HepG2 (cell line): ENCODE measurements around the gene ZNF100. TPM values are rescaled to one million over a fixed set of nuclear protein-coding genes. Genes with fewer than 3 reads are reported as not detected.

Source experiments
- ATAC-seq: fragments of 200-7000 bp; cut with Tn5 transposase; 3 replicates; pipeline ENCODE4 v1.9.1; 2020; ENCODE audit warnings: mild to moderate bottlenecking, moderate library complexity
- BruUV-seq: library from RNA; stranded (reverse); fragments of 400-500 nt; replicated peaks from 2 replicates; lab custom pipeline; 2021; lab: Mats Ljungman, UMichigan
- CTCF ChIA-PET: fragments of 300-600 bp; formaldehyde crosslinking; extraction: SDS; loops from one replicate; lab custom pipeline; 2021; ENCODE audit warnings: low total read pairs, inconsistent platforms, low intra/inter-chr PET ratio; lab: Yijun Ruan, JAX
- POLR2A ChIA-PET: fragments of 350-600 bp; sonication (Branson Sonifier 250); formaldehyde crosslinking; loops from one replicate; lab custom pipeline; 2020; ENCODE audit warnings: antibody characterized with exemption, inconsistent platforms; lab: Yijun Ruan, JAX
- DNase-seq: peaks from one replicate; pipeline ENCODE4 v3.0.0-alpha.2; 2015; ENCODE audit warnings: low spot score
- FAIRE-seq: peaks from 3 replicates; lab custom pipeline; 2011; peaks lifted over from hg19 to GRCh38; lab: Jason Lieb, UNC
- H2AFZ ChIP-seq: one replicate; pipeline ENCODE4 v1.6.1; 2011; ENCODE audit warnings: low read length, inconsistent platforms
- H3K27ac ChIP-seq: fragments of 300-600 bp; 3 replicates; pipeline ENCODE4 v1.8.0; 2011; ENCODE audit warnings: mixed run types, mild to moderate bottlenecking, mixed read lengths, low read length, inconsistent platforms; ENCODE audit not compliant: insufficient read depth; ENCODE audit errors: extremely low read length
- H3K27me3 ChIP-seq, 2 experiments: fragments of 200-600 bp in 1 of 2; 2 replicates in 1 of 2; 3 replicates in 1 of 2; pipeline versions ENCODE4 v1.6.0 to v1.8.0; 2011; ENCODE audit warnings: low read length in 2 of 2, mild to moderate bottlenecking in 2 of 2, moderate library complexity in 2 of 2, inconsistent platforms in 1 of 2; ENCODE audit not compliant: insufficient read depth in 2 of 2, control insufficient read depth in 1 of 2
- H3K36me3 ChIP-seq, 2 experiments: fragments of 200-600 bp in 1 of 2; replicated peaks in 1 of 2; 2 replicates in 1 of 2; 3 replicates in 1 of 2; pipeline versions ENCODE4 v1.5.1 to v1.8.0; 2011; ENCODE audit warnings: low read length in 2 of 2, inconsistent platforms in 1 of 2; ENCODE audit not compliant: insufficient read depth in 2 of 2, control insufficient read depth in 1 of 2
- H3K4me1 ChIP-seq: 2 replicates; pipeline ENCODE4 v1.5.1; 2012; ENCODE audit warnings: low read length, inconsistent platforms; ENCODE audit not compliant: insufficient read depth
- H3K4me2 ChIP-seq: 2 replicates; pipeline ENCODE4 v1.6.0; 2011; ENCODE audit warnings: low read depth, low read length, inconsistent platforms
- H3K4me3 ChIP-seq, 3 experiments: fragments of 200-600 bp in 1 of 3; sonication (generic), shearing (Covaris generic) in 1 of 3; replicated peaks in 1 of 3; 2 replicates each; pipeline ENCODE4 v1.5.1; 2011 to 2016; ENCODE audit warnings: low read length in 3 of 3, inconsistent platforms in 2 of 3, low read depth in 2 of 3, mild to moderate bottlenecking in 2 of 3, control low read depth in 1 of 3, mixed read lengths in 1 of 3; ENCODE audit not compliant: insufficient read depth in 1 of 3
- H3K79me2 ChIP-seq: one replicate; pipeline ENCODE4 v1.6.1; 2011; ENCODE audit warnings: low read length, inconsistent platforms; ENCODE audit not compliant: insufficient read depth
- H3K9ac ChIP-seq: 2 replicates; pipeline ENCODE4 v1.6.0; 2011; ENCODE audit warnings: mild to moderate bottlenecking, low read depth, low read length, inconsistent platforms; ENCODE audit not compliant: insufficient read depth
- H3K9me3 ChIP-seq: 2 replicates; pipeline ENCODE4 v1.5.1; 2012; ENCODE audit warnings: mild to moderate bottlenecking, low read length
- H4K20me1 ChIP-seq: 2 replicates; pipeline ENCODE4 v1.6.0; 2011; ENCODE audit warnings: inconsistent platforms, mild to moderate bottlenecking, low read length, moderate library complexity; ENCODE audit not compliant: insufficient read depth
- CENPT ChIP-seq: sonication (generic); formaldehyde crosslinking; IDR thresholded peaks from 2 replicates; pipeline ENCODE4 v1.8.0; 2022; ENCODE audit warnings: low read depth, mild to moderate bottlenecking, moderate library complexity, missing genetic modification reagents
- FOXO1 ChIP-seq: sonication (generic); formaldehyde crosslinking; IDR thresholded peaks from 2 replicates; pipeline ENCODE4 v1.4.0; 2020; ENCODE audit warnings: missing genetic modification reagents
- IKZF5 ChIP-seq: IDR thresholded peaks from 2 replicates; pipeline ENCODE4 v1.6.1; 2018; ENCODE audit warnings: missing genetic modification reagents, mild to moderate bottlenecking, missing compliant biosample characterization
- MAFK ChIP-seq, 2 experiments: IDR thresholded peaks in 1 of 2; conservative IDR thresholded peaks in 1 of 2; 2 replicates each; pipeline ENCODE4 v1.6.1; 2011; ENCODE audit warnings: improper control_type of control experiment in 2 of 2, low read length in 2 of 2
- RFXAP ChIP-seq: sonication (generic); formaldehyde crosslinking; IDR thresholded peaks from 2 replicates; pipeline ENCODE4 v1.4.0; 2020; ENCODE audit warnings: missing genetic modification reagents, borderline replicate concordance
- SMAD9 ChIP-seq: sonication (generic); formaldehyde crosslinking; IDR thresholded peaks from 2 replicates; pipeline ENCODE4 v1.5.1; 2020; ENCODE audit warnings: mild to moderate bottlenecking, missing genetic modification reagents
- ZFP37 ChIP-seq: sonication (generic); formaldehyde crosslinking; IDR thresholded peaks from 2 replicates; pipeline ENCODE4 v1.4.0; 2020; ENCODE audit warnings: missing genetic modification reagents, borderline replicate concordance
- ZFX ChIP-seq: sonication (generic); formaldehyde crosslinking; IDR thresholded peaks from 2 replicates; pipeline ENCODE4 v1.4.0; 2020; ENCODE audit warnings: mild to moderate bottlenecking, low read depth, missing genetic modification reagents, moderate library complexity
- ZNF263 ChIP-seq: sonication (generic); formaldehyde crosslinking; IDR thresholded peaks from 2 replicates; pipeline ENCODE4 v1.4.0; 2020; ENCODE audit warnings: missing genetic modification reagents
- ZNF879 ChIP-seq: sonication (generic); formaldehyde crosslinking; IDR thresholded peaks from 2 replicates; pipeline ENCODE4 v1.8.1; 2023; ENCODE audit warnings: missing genetic modification reagents
- ZSCAN21 ChIP-seq: sonication (generic); formaldehyde crosslinking; IDR thresholded peaks from 2 replicates; pipeline ENCODE4 v1.8.0; 2022; ENCODE audit warnings: mild to moderate bottlenecking, missing genetic modification reagents, moderate library complexity, borderline replicate concordance
- ZSCAN22 ChIP-seq: sonication (generic); formaldehyde crosslinking; IDR thresholded peaks from 2 replicates; pipeline ENCODE4 v1.4.0; 2020; ENCODE audit warnings: mild to moderate bottlenecking, missing genetic modification reagents
- WGBS: methylation state at CpG from one replicate; pipeline ENCODE4 v1.1.6; 2017; ENCODE audit warnings: low lambda C conversion rate; 5-methylcytosine and 5-hydroxymethylcytosine counted together
- in situ Hi-C: cut with HindIII; loops from 2 replicates; pipeline ENCODE4 v1.10.0; 2017; ENCODE audit warnings: low pct_unique_long_range_greater_than_20kb; ENCODE audit not compliant: extremely low pct_ligation_motif_present
- intact Hi-C: fragments of 100-400 bp; cut with micrococcal nuclease; formaldehyde crosslinking; loops from one replicate; pipeline ENCODE4 v1.10.0; 2022; ENCODE audit not compliant: unreplicated experiment
- polyA plus RNA-seq, 8 experiments: library from polyadenylated mRNA; depleted of rRNA in 3 of 8; stranded (reverse) in 7 of 8; unstranded in 1 of 8; fragments of >200 nt; fragmentation: Illumina TruSeq in 4 of 8; extraction: Trizol in 4 of 8; gene quantifications; 2 replicates each; pipeline versions ENCODE4 v1.2.1 to v1.2.3, GENCODE V29; 2011 to 2016; ENCODE audit warnings: low read depth in 4 of 8, missing spikeins in 1 of 8, mixed read lengths in 1 of 8; ENCODE audit not compliant: insufficient read depth in 1 of 8
- total RNA-seq, 5 experiments: library from RNA; depleted of rRNA; stranded (reverse); fragments of >200 nt; fragmentation: Illumina TruSeq; extraction: Trizol; gene quantifications; 2 replicates each; pipeline ENCODE4 v1.2.3, GENCODE V29; 2016; ENCODE audit warnings: low read depth in 1 of 5

The ZNF100 gene
- total and polyA plus RNA-seq, 2 of the 13 experiments (the other 11 are each of a cell fraction or from before 2014, with no cell fraction given) = 2.5 to 11.4 TPM

GRCh38 chr19:21694171-21694906 is 73.0 kb downstream of the ZNF100 start:
- ChIA-PET POLR2A (no interaction called here), CTCF (no interaction called here)
- in situ Hi-C loops = no loop called here
- H3K4me3 ChIP-seq = no peak overlapping the region
- no peaks in the 10 kb centered on the region for H3K4me1 ChIP-seq
- no peak overlapping the region for H3K9ac ChIP-seq
- H3K27ac ChIP-seq = no peak overlapping the region
- no peaks in the 10 kb centered on the region for H3K27me3 ChIP-seq
- intact Hi-C loops = no loop called here
- no peaks in the 10 kb centered on the region for H3K79me2 ChIP-seq
- H3K9me3 ChIP-seq = peaks cover 69% of the 10 kb centered on the region
- no peak overlapping the region for H2AFZ ChIP-seq
- 13% methylated on average over 7 of the region's 7 CpGs for WGBS
- H3K4me2 ChIP-seq = no peak overlapping the region
- no peaks in the 10 kb centered on the region for H3K36me3 ChIP-seq
- DNase-seq (no peak), ATAC-seq (no peak), FAIRE-seq (no peak)
- H4K20me1 ChIP-seq = no peaks in the 10 kb centered on the region
- TF ChIP-seq ZSCAN21 (CRISPR knock-in tag) = no peak
- TF ChIP-seq FOXO1 = no peak
- no peak for TF ChIP-seq ZSCAN22
- no peak for TF ChIP-seq ZNF263 (CRISPR knock-in tag)
- TF ChIP-seq ZFP37 (CRISPR knock-in tag) = no peak
- no TSS peak for BruUV-seq

- POLR2A ChIA-PET = no interaction called here
- Histone ChIP-seq H3K9ac (no peak overlapping the region), H3K4me3 (no peak overlapping the region), H3K79me2 (no peaks in the 10 kb centered on the region), H3K27me3 (no peaks in the 10 kb centered on the region), H3K36me3 (no peaks in the 10 kb centered on the region), H3K9me3 (peaks cover 78% of the 10 kb centered on the region), H3K27ac (no peak overlapping the region), H3K4me1 (no peaks in the 10 kb centered on the region), H2AFZ (no peak overlapping the region), H3K4me2 (no peak overlapping the region), H4K20me1 (no peaks in the 10 kb centered on the region)
- TF ChIP-seq ZNF879 (CRISPR knock-in tag) = no peak
- TF ChIP-seq CENPT = no peak
- TF ChIP-seq IKZF5 (CRISPR knock-in tag) = no peak
- no peak for TF ChIP-seq MAFK (conservative IDR thresholded peaks at IDR 0.05 in 1 of 2, IDR thresholded peaks at IDR 0.05 in 1 of 2; ENCODE audit: low read length in 2 of 2)
- TF ChIP-seq ZFX (CRISPR knock-in tag) = no peak
- TF ChIP-seq RFXAP (CRISPR knock-in tag) = no peak
- TF ChIP-seq SMAD9 (CRISPR knock-in tag) = no peak
- no peak for ATAC-seq
- no peak for DNase-seq
- FAIRE-seq = no peak
- intact Hi-C loops (no loop called here), in situ Hi-C loops (no loop called here)
- CTCF ChIA-PET = no interaction called here
- 82% methylated on average over 1 of the region's 1 CpG for WGBS
- no TSS peak for BruUV-seq
These were observed 74.0 kb downstream of the ZNF100 start for GRCh38 chr19:21693399-21693798.
